Heart right ventricle (tissue), 16 donors: ENCODE measurements around the gene CLIC4. TPM values are rescaled to one million over a fixed set of nuclear protein-coding genes. Genes with fewer than 3 reads are reported as not detected.

Experiments
- ATAC-seq, 8 donors: fragments of 200-7000 bp; cut with Tn5 transposase; one replicate each; pipeline ENCODE4 v1.9.1; 2020; ENCODE audit warnings: mild to moderate bottlenecking in 8 of 8, moderate library complexity in 8 of 8, moderate number of reproducible peaks in 1 of 8
- DNase-seq, 2 donors: peaks; one replicate each; pipeline ENCODE4 v3.0.0-alpha.2; 2020
- H3K27ac ChIP-seq, 10 donors: fragments of 200-600 bp; sonication (generic) in 2 of 10; one replicate each; pipeline versions ENCODE4 v1.5.0 to v1.8.0; 2020 to 2022; ENCODE audit warnings: mild to moderate bottlenecking in 3 of 10
- H3K27me3 ChIP-seq, 7 donors: fragments of 200-600 bp; one replicate each; pipeline ENCODE4 v1.8.0; 2021 to 2022; ENCODE audit warnings: mild to moderate bottlenecking in 2 of 7
- H3K36me3 ChIP-seq, 9 donors: fragments of 200-600 bp; sonication (generic) in 1 of 9; one replicate each; pipeline versions ENCODE4 v1.5.0 to v1.8.0; 2020 to 2022; ENCODE audit warnings: mild to moderate bottlenecking in 2 of 9
- H3K4me1 ChIP-seq, 9 donors: fragments of 200-600 bp; sonication (generic) in 1 of 9; one replicate each; pipeline versions ENCODE4 v1.5.0 to v1.8.0; 2020 to 2022; ENCODE audit warnings: mild to moderate bottlenecking in 4 of 9
- H3K4me3 ChIP-seq, 10 donors: fragments of 200-600 bp; sonication (generic) in 2 of 10; one replicate each; pipeline versions ENCODE4 v1.5.0 to v1.8.0; 2020 to 2022; ENCODE audit warnings: mild to moderate bottlenecking in 7 of 10, moderate library complexity in 2 of 10
- H3K9me3 ChIP-seq, 11 donors: fragments of 200-600 bp in 10 of 11; sonication (generic) in 2 of 11; one replicate each; pipeline versions ENCODE4 v1.5.0 to v1.8.0; 2013 to 2022; ENCODE audit warnings: mild to moderate bottlenecking in 2 of 11, control low read depth in 1 of 11, moderate library complexity in 1 of 11
- CTCF ChIP-seq, 9 donors: fragments of 200-600 bp; sonication (generic) in 2 of 9; IDR thresholded peaks; one replicate each; pipeline versions ENCODE4 v1.5.0 to v1.8.0; 2021 to 2022; ENCODE audit warnings: antibody characterized with exemption in 9 of 9, mild to moderate bottlenecking in 5 of 9, moderate library complexity in 1 of 9
- WGBS, 2 donors: extraction: QIAGEN DNeasy Blood & Tissue Kit; methylation state at CpG; one replicate each; pipeline ENCODE4 v1.1.7; 2013; ENCODE audit warnings: inconsistent platforms in 1 of 2; 5-methylcytosine and 5-hydroxymethylcytosine counted together
- intact Hi-C, 10 donors: fragments of 100-400 bp; cut with DNase I; formaldehyde crosslinking; loops; one replicate each; pipeline versions ENCODE4 v1.11.1 to v1.14.2; 2022
- polyA plus RNA-seq, 2 donors: library from polyadenylated mRNA; stranded (reverse); fragments of 200-250 nt; gene quantifications; one replicate each; pipeline ENCODE4 v1.2.3, GENCODE V29; 2013
- total RNA-seq, 10 donors: library from RNA; stranded (reverse); fragmentation: NEBNext Ultra II Directional in 3 of 10; extraction: Animal tissue kit (Norgen Biotek cat#: 25700) in 3 of 10; gene quantifications; one replicate each; pipeline versions ENCODE4 v1.2.1 to v1.2.4, GENCODE V29; 2021 to 2023
- donor health status: Arrhythmogenic right ventricular cardiomyopathy.
- donor health status: ischemic (EF 13 %, LVEDD 7.1; RV severe dilation, severe dysfunction).
- donor health status: healthy with polysubstance abuse.
- donor health status: DM: no; HTN: yes; CAD: no.
- donor health status: DM: no; HTN: no; CAD: no.
- donor health status: ischemic (EF 25% LVEDD 6.9; RV normal size, moderate dysfunction).
- donor health status: ischemic (EF 25% LVEDD 5.7; RV mildly dilated, moderate dysfunction).
- donor health status: healthy.
- donor health status: DM: yes; HTN: yes; CAD: no.
- donor health status: Ischemic cardiomyopathy.
- donor health status: ischemic (EF 35%, LVEDD 5.7; RV mildly dilated, moderate dysfunction).
- donor health status: nonischemic (EF 11% LVEDD 7.7; RV severe dilation, severe dysfunction).
- donor health status: DM: yes; HTN: yes; CAD: no.
- donor health status: PGD.
- donor health status: ischemic (EF 29% LVEDD 5.4; RV normal size, mild dysfunction).
- donor health status: nonischemic (EF 23%, LVEDD 6.1; RV moderate dilation, normal function).

Gene CLIC4
- total and polyA plus RNA-seq, 12 donors, result 90.8 to 511 (median 336) TPM

- H3K27me3 ChIP-seq, result no peaks in the 10 kb centered on the region
Observed at GRCh38 chr1:24709791-24710441, 35.3 kb upstream of the CLIC4 start.

GRCh38 chr1:24711329-24711728 lies 33.9 kb upstream of the CLIC4 start:
- ATAC-seq (no peak), DNase-seq (no peak)
- TF ChIP-seq CTCF (IDR thresholded peaks at IDR 0.05), result no peak
- H3K27ac ChIP-seq, result no peak overlapping the region
- intact Hi-C loops, result no loop called here
- no peak overlapping the region for H3K4me3 ChIP-seq
- no peaks in the 10 kb centered on the region for H3K9me3 ChIP-seq
- WGBS, 2 donors, result 93 to 97% methylated on average over 4 of the region's 4 CpGs
- no peaks in the 10 kb centered on the region for H3K27me3 ChIP-seq
- peaks cover 0 to 30% (median 5%) of the 10 kb centered on the region in 9 donors for H3K4me1 ChIP-seq
- H3K36me3 ChIP-seq, result no peaks in the 10 kb centered on the region

More at GRCh38 chr1:24709791-24710441, 35.3 kb upstream of the CLIC4 start:
- H3K4me1 ChIP-seq, result peaks cover 5 to 44% (median 18%) of the 10 kb centered on the region in 9 donors
- TF ChIP-seq CTCF (IDR thresholded peaks at IDR 0.05), result no peak
- 78 to 79% methylated on average over 5 of the region's 5 CpGs for WGBS, 2 donors
- intact Hi-C loops, result no loop called here
- H3K36me3 ChIP-seq, result no peaks in the 10 kb centered on the region
- no peak overlapping the region for H3K4me3 ChIP-seq
- ATAC-seq, result no peak
- no peaks in the 10 kb centered on the region for H3K9me3 ChIP-seq
- H3K27ac ChIP-seq, result peak overlapping the region in 3 of 10 donors; percentile 23 to 39 (median 31)
- no peak for DNase-seq

GRCh38 chr1:24713176-24713575 lies 32.1 kb upstream of the CLIC4 start:
- no peak for TF ChIP-seq CTCF (IDR thresholded peaks at IDR 0.05)
- H3K9me3 ChIP-seq, result no peaks in the 10 kb centered on the region
- H3K36me3 ChIP-seq, result no peaks in the 10 kb centered on the region
- ATAC-seq (no peak), DNase-seq (no peak)
- intact Hi-C loops, result no loop called here
- H3K4me1 ChIP-seq, result peaks cover 0 to 34% (median 6%) of the 10 kb centered on the region in 9 donors
- no peak overlapping the region for H3K27ac ChIP-seq
- WGBS, 2 donors, result 96 to 100% methylated on average over 4 of the region's 4 CpGs
- no peak overlapping the region for H3K4me3 ChIP-seq
- H3K27me3 ChIP-seq, result no peaks in the 10 kb centered on the region

- Histone ChIP-seq H3K27ac (no peak overlapping the region), H3K4me1 (peaks cover under 1 to 37% (median 12%) of the 10 kb centered on the region in 9 donors), H3K36me3 (no peaks in the 10 kb centered on the region), H3K9me3 (no peaks in the 10 kb centered on the region), H3K27me3 (no peaks in the 10 kb centered on the region), H3K4me3 (no peak overlapping the region)
- DNase-seq (no peak), ATAC-seq (no peak)
- intact Hi-C loops, result no loop called here
- WGBS, 2 donors, result 71 to 81% methylated on average over 5 of the region's 5 CpGs
- no peak for TF ChIP-seq CTCF (IDR thresholded peaks at IDR 0.05)
Observed at GRCh38 chr1:24713736-24714135, 31.5 kb upstream of the CLIC4 start.
